Loucy (cell line): ENCODE results near the gene FAM171A2.
A peak's percentile ranks its signal among the peaks of the same experiment; 100 is the strongest.

Source experiments
- H2AFZ ChIP-seq: fragments of 200-600 bp; sonication (generic); 2 replicates; pipeline ENCODE4 v1.6.0; 2016; ENCODE audit warnings: antibody characterized with exemption, mild to moderate bottlenecking, low read length, moderate library complexity
- H3F3A ChIP-seq: fragments of 200-600 bp; 2 replicates; pipeline ENCODE4 v1.6.0; 2016; ENCODE audit warnings: antibody characterized with exemption, low read depth, mild to moderate bottlenecking
- H3K27me3 ChIP-seq: fragments of 200-600 bp; sonication (generic); 2 replicates; pipeline ENCODE4 v1.6.1; 2014; ENCODE audit warnings: low read length, mild to moderate bottlenecking; ENCODE audit not compliant: insufficient read depth, poor library complexity, severe bottlenecking
- H3K36me3 ChIP-seq: fragments of 200-600 bp; sonication (generic); 2 replicates; pipeline ENCODE4 v1.6.1; 2016; ENCODE audit warnings: low read length; ENCODE audit not compliant: insufficient read depth
- H3K4me1 ChIP-seq: fragments of 200-600 bp; sonication (generic); 2 replicates; pipeline ENCODE4 v1.5.1; 2014; ENCODE audit warnings: low read length, mild to moderate bottlenecking; ENCODE audit not compliant: insufficient read depth, poor library complexity, severe bottlenecking
- H3K4me2 ChIP-seq: fragments of 200-600 bp; sonication (generic); 2 replicates; pipeline ENCODE4 v1.6.0; 2014; ENCODE audit warnings: antibody characterized with exemption, low read length, low read depth, mild to moderate bottlenecking; ENCODE audit not compliant: poor library complexity, severe bottlenecking
- H3K4me3 ChIP-seq: fragments of 200-600 bp; sonication (generic); 2 replicates; pipeline ENCODE4 v1.5.1; 2014; ENCODE audit warnings: low read length, mild to moderate bottlenecking, mixed read lengths; ENCODE audit not compliant: poor library complexity, severe bottlenecking
- H3K79me2 ChIP-seq: fragments of 200-600 bp; sonication (generic); 2 replicates; pipeline ENCODE4 v1.6.1; 2014; ENCODE audit warnings: low read length; ENCODE audit not compliant: insufficient read depth
- H3K9ac ChIP-seq: fragments of 200-600 bp; sonication (generic); 2 replicates; pipeline ENCODE4 v1.6.0; 2014; ENCODE audit warnings: mild to moderate bottlenecking, low read depth, low read length, moderate library complexity; ENCODE audit not compliant: poor library complexity, severe bottlenecking
- H3K9me2 ChIP-seq: fragments of 200-600 bp; sonication (generic); replicated peaks from 2 replicates; pipeline ENCODE4 v1.6.1; 2016; ENCODE audit warnings: low read depth, low read length, mixed read lengths
- H3K9me3 ChIP-seq: fragments of 200-600 bp; sonication (generic); 2 replicates; pipeline ENCODE4 v1.6.1; 2014; ENCODE audit warnings: mild to moderate bottlenecking, antibody characterized with exemption, low read length, low read depth; ENCODE audit not compliant: insufficient read depth
- H4K20me1 ChIP-seq: fragments of 200-600 bp; sonication (generic); 2 replicates; pipeline ENCODE4 v1.6.0; 2014; ENCODE audit warnings: antibody characterized with exemption, low read length, mild to moderate bottlenecking; ENCODE audit not compliant: insufficient read depth, poor library complexity, severe bottlenecking
- EZH2phosphoT487 ChIP-seq: fragments of 200-600 bp; IDR thresholded peaks from 2 replicates; pipeline ENCODE4 v1.6.1; 2018; ENCODE audit warnings: antibody characterized with exemption, mild to moderate bottlenecking, moderate library complexity, borderline replicate concordance
- TF ChIP-seq, protein P1 (sequence below): fragments of 200-600 bp; sonication (generic); conservative IDR thresholded peaks from 2 replicates; pipeline ENCODE4 v1.5.1; 2014; ENCODE audit warnings: mild to moderate bottlenecking, antibody characterized with exemption, low read length

Gene FAM171A2

DNA sequence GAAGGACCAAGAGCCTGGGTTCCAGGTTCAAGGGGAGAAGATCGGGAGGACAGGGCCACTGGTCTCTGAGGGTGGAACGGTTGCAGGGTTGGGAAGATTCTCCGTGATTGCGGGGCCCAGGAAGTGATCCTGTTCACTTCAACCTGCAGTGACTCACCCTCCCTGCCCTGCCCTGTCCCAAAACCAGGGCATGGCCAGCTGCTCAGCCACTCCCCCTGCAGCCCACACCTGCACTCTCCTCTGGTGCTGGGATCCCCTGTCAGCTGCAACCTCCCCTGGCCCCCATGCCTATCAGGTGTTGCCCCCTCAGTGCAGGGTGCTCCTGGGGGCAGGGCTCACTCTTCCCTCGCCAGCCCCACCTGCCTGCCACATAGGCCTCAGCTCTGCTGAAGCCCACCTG, 54.2 kb downstream of the FAM171A2 start:
- H3K4me1 ChIP-seq, result peaks cover 7% of the 10 kb centered on the region

DNA sequence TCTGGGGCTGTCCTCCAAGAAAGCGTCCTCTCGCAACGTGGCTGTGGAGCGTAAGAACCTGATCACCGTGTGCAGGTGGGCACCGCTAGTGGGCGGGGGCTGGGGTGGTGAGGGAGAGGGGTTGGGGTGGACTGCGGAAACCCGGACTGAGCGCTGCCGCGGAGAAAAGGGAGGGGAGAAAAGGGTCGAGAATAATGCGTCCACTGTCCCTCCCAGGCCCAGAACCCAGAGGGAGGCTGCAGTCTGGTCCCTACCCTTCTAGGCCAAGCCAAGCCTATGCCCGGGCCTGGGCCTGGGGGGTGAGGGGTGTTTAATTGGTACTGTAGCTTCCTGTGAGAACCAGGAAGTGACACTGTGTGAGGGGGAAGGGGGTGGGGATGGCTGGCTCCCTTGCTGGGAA, 54.8 kb downstream of the FAM171A2 start:
- Histone ChIP-seq H3K4me1 (peaks cover 7% of the 10 kb centered on the region), H3K36me3 (no peaks in the 10 kb centered on the region), H2AFZ (no peak overlapping the region), H3K9me3 (no peaks in the 10 kb centered on the region), H4K20me1 (no peaks in the 10 kb centered on the region), H3K9ac (no peak overlapping the region), H3K9me2 (no peaks in the 10 kb centered on the region), H3K79me2 (no peaks in the 10 kb centered on the region), H3K27me3 (no peaks in the 10 kb centered on the region), H3K4me3 (peak overlapping the region; percentile 52), H3F3A (no peaks in the 10 kb centered on the region), H3K4me2 (peak overlapping the region; percentile 47)
- TF ChIP-seq EZH2phosphoT487, result no peak
- TF ChIP-seq, protein P1, sequence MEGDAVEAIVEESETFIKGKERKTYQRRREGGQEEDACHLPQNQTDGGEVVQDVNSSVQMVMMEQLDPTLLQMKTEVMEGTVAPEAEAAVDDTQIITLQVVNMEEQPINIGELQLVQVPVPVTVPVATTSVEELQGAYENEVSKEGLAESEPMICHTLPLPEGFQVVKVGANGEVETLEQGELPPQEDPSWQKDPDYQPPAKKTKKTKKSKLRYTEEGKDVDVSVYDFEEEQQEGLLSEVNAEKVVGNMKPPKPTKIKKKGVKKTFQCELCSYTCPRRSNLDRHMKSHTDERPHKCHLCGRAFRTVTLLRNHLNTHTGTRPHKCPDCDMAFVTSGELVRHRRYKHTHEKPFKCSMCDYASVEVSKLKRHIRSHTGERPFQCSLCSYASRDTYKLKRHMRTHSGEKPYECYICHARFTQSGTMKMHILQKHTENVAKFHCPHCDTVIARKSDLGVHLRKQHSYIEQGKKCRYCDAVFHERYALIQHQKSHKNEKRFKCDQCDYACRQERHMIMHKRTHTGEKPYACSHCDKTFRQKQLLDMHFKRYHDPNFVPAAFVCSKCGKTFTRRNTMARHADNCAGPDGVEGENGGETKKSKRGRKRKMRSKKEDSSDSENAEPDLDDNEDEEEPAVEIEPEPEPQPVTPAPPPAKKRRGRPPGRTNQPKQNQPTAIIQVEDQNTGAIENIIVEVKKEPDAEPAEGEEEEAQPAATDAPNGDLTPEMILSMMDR, result no peak

More for the DNA sequence above, 54.2 kb downstream of the FAM171A2 start:
- H3K9ac ChIP-seq, result no peak overlapping the region
- no peaks in the 10 kb centered on the region for H3K27me3 ChIP-seq
- H3K36me3 ChIP-seq, result no peaks in the 10 kb centered on the region
- no peak overlapping the region for H3K4me3 ChIP-seq
- no peak overlapping the region for H3K4me2 ChIP-seq
- TF ChIP-seq EZH2phosphoT487, result no peak
- TF ChIP-seq, protein P1, result no peak
- H3K9me3 ChIP-seq, result no peaks in the 10 kb centered on the region
- H4K20me1 ChIP-seq, result no peaks in the 10 kb centered on the region
- H3F3A ChIP-seq, result no peaks in the 10 kb centered on the region
- no peak overlapping the region for H2AFZ ChIP-seq
- no peaks in the 10 kb centered on the region for H3K79me2 ChIP-seq
- no peaks in the 10 kb centered on the region for H3K9me2 ChIP-seq

DNA sequence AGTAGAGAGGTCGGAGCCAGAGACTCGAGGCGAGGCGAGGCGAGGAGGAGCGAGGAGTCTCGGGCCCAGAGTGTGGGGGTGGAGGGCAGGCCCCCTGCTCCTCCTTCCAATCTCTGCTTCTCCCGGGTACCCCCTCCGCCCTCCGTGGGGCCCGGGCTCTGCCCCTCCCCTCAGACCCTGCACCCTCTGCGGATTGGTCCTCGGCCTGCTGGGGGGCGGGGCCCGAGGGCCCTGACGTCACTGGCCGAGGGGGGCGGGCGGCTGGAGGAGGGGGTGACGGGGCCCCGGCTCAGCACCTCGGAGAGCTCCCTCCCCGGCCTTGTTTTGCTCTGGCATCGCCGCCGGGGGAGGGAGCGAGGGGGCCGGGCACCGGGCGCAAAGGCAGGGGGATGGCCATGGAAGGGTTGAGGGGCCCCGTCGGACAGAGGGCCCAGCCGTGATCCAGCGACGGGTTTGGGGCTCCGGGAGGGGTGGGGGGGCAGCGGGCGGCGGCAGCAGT, 55.3 kb downstream of the FAM171A2 start, which contains the start of gene RUNDC3A:
TSS of gene RUNDC3A (plus strand) at position 282 of the 499 bp plus-strand sequence. CDS start 232 bp downstream, outside the sequence.
- no peaks in the 10 kb centered on the region for H3K79me2 ChIP-seq
- H3K27me3 ChIP-seq, result no peaks in the 10 kb centered on the region
- no peaks in the 10 kb centered on the region for H3F3A ChIP-seq
- peak within 1 kb of the TSS; percentile 47 for H3K4me2 ChIP-seq
- TF ChIP-seq, protein P1, result no peak
- TF ChIP-seq EZH2phosphoT487, result no peak
- H2AFZ ChIP-seq, result no peak within 1 kb of the TSS
- H4K20me1 ChIP-seq, result no peaks in the 10 kb centered on the region
- H3K4me3 ChIP-seq, result peak within 1 kb of the TSS; percentile 52
- no peaks in the 10 kb centered on the region for H3K36me3 ChIP-seq
- H3K9me2 ChIP-seq, result no peaks in the 10 kb centered on the region
- H3K9ac ChIP-seq, result no peak within 1 kb of the TSS
- H3K9me3 ChIP-seq, result no peaks in the 10 kb centered on the region
- peaks cover 7% of the 10 kb centered on the region for H3K4me1 ChIP-seq
